Measurements from ENCODE around the gene RNASEH1.

The RNASEH1 gene

DNA sequence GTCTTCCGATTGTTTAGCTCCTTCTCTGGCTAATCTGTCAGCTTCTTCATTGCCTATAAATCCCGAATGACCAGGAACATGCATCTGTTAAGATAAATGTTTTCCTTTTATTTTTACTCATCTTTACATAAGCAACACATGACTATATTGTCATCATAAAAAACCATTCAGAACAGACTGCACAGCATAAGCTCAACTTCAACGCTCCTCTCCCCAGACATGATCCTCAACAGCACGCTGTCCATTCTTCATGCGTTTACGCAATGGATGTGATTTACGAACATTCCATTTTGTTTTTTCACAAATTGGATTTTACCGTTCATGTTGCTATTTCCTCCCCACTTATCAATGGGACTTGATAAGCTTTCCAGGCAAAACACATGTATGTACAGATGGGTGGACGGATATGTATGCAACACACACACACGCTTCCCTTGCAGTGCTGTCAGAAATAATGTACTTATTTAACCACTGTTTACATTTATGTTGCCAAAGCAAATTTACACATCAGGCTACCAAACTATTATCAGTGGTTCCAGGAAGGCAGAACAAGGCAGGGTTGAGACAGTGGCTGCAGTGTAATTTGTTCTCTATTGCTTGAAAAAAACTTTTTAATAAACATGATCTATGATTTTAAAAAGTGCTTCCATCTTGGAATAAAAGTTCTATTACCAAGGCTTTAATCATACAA, 12.2 kb downstream of the RNASEH1 start:
- no peak for DNase-seq

- no peak for DNase-seq
Observed at GRCh38 chr2:3543023-3543683, 15.0 kb downstream of the RNASEH1 start.

GRCh38 chr2:3542107-3542506, 16.0 kb downstream of the RNASEH1 start:
- DNase-seq = no peak

GRCh38 chr2:3539836-3540235, 18.3 kb downstream of the RNASEH1 start:
- no peak for DNase-seq

DNA sequence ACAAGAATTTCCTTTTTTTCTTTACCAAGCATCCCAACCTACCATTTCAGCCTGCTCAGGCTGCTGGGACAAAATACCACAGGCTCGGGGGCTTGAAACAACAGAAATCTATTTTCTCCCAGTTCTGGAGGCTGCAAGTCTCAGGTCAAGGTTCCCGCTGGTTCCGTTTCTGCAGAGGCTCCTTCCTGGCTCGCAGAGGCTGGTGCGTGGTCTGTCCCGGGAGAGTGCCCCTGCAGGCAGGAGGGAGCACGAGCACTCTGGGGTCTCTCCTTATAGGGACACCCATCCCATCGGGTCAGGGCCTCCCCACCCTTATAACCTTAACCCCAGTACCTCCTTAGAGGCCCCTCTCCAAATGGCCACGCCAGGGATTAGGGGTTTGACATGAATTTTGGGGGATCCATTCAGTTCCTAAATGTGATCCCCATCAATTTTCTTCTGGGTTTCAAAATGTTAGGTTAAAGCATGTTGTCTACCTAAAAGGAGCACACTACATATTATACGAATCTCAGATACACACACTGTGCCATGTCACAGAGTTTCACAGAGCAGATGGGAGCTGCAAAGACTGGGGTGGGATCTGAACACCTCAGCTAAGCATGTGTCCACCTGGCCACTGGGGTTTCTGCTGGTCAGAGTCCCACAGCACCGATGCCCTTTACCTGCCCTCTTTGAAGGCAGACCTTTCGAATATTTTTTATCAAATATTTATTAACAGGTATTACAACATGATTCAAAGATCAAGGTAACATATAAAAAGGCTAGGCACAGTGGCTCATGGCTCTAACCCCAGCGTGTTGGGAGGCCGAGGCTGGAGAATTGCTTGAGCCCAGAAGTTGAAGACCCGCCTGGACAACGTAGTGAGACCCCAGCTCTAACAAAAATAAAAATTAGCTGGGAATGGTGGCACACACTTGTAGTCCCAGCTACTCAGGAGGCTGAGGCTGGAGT, 21.2 kb downstream of the RNASEH1 start:
- peak; percentile 63 for DNase-seq

DNA sequence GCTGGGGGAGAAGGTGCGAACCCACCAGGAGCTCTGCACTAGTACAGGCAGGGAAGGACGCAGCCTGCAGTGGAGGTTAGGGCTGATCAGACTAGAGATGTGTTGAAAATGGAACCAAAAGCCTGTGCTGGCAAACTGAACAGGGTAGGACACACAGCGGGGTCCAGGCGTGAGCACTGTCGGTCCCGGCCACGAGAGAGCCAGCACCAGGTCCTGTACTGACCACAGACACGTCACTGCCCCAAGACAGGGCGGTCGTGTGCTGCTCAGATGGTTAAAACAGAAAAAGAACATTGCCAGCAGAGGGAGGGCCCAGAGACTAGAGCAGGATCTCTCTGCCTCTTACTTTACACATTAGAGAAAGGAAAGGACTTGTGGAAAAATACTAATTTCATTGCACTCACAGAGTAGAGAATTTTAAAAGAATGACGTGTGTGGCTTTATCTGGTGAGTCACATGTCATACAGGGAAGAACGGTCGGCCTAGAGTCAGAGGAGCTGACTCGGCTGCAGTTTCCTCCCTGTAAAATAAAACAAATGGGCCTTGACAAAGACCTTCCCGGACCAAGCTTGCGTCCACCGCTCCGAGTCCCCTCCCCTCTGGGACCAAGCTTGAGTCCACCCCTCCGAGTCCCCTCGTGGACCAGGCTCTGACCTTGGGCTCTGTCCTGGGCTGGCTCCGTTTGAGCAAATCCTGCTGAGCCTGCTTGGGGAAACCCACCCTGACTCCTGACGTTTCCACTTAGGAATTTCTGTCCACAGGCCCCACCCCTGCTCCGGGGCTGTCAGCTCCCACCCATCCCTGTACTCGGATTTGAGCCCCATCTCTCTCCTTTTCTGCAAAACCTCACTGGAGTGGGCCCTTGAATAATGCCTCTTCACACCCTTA, 22.1 kb downstream of the RNASEH1 start:
- peak; percentile 55 for DNase-seq

- no peak for DNase-seq
Observed at GRCh38 chr2:3535467-3535793, 22.7 kb downstream of the RNASEH1 start.

- DNase-seq = no peak
Observed at GRCh38 chr2:3534251-3534814, 23.8 kb downstream of the RNASEH1 start.

GRCh38 chr2:3533836-3534235, 24.3 kb downstream of the RNASEH1 start:
- no peak for DNase-seq

DNA sequence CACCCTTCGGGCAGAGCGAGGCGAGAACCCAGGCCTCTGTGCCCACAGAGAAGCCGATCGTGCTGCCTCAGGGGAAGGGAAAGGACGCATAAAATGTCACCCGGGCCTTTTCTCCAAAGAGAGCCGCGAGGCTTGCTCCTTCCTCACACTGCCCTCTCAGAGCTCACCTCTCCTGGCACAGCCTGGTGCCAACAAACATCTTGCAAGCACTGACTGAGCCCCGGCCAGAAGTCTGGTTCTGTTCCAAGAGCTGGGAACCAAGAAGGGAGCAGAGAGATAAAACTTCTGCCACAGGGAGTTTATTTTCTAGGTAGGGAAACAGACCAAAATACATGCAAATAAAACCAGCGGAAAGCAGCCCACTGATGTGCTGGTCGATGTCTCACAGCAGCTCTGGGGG, 25.2 kb downstream of the RNASEH1 start:
- no peak for DNase-seq

DNA sequence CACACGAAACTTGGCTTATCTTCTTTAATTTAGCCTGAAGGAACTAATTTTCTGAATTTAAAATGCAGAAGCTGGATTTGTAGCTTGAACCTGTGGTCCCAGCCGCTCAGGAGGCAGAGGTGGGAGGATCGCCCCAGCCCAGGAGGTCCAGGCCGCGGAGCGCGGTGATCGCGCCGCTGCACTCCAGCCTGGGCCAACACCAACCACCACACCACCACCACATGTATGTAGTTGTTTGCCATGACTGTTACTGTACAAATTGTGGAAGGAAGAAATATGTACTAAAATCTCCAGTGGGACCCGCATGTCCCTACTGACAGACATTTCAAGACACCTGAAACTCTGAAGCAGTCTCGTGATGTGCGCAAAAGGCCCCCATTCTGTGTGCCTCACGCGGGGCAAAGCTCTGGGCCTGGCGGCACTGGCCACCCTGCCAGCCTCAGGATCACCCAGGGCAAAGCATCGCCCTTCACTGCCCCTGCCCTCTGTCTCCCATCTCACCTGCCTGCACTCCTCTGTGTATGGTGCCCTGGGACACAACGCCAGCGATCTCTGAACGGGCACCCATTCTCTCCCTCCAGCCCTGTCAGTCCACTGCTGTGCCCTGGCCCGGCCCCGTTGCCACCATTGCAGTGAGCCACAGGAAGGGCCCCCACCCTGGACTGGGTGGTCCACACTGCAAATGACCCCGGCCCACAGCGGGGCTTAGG, 28.7 kb downstream of the RNASEH1 start:
- DNase-seq = no peak

- DNase-seq = no peak
Observed at GRCh38 chr2:3527886-3528785, 30.0 kb downstream of the RNASEH1 start.

DNA sequence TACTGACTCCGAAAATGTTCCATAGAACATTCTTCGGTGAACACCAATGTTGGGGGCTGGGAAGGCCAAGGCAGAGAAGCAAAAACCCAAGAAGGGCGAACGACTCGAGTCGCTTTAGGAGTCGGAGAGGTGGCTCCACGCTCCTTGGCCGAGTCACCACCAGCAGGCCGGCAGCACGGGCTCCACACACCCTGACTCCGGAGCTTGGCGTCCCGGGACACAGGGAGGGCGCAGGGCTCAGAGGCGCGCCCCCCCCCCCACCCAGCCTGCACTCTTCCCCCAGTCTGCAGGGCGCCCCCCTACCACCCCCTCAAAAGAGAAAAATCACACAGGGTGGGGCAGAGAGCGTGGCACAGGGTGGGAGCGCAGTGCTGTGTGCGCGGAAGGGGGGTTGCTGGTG, 31.3 kb downstream of the RNASEH1 start:
- DNase-seq = no peak

GRCh38 chr2:3523551-3524041, 34.5 kb downstream of the RNASEH1 start:
- DNase-seq = no peak

GRCh38 chr2:3522961-3523421, 35.1 kb downstream of the RNASEH1 start:
- DNase-seq = no peak

GRCh38 chr2:3520591-3520990, 37.5 kb downstream of the RNASEH1 start:
- no peak for DNase-seq

- peak; percentile 85 for DNase-seq
Observed at GRCh38 chr2:3519255-3520205, 38.6 kb downstream of the RNASEH1 start, which contains the start of gene ADI1. Gene ADI1 (minus strand): TSS chr2:3519531. CDS start chr2:3519487, 44 bp downstream.

GRCh38 chr2:3518496-3519254, 39.5 kb downstream of the RNASEH1 start:
- peak; percentile 96 for DNase-seq
